ENCODE results near the gene NR2C2. TPM values are rescaled to one million over a fixed set of nuclear protein-coding genes. Genes with fewer than 3 reads are reported as not detected.

NR2C2 gene
- total RNA-seq, 1 experiment from 2014 or later, result 38.5 TPM

- H3K4me3 Mint-ChIP-seq, result no peak overlapping the region
- peaks cover 0 to 4% of the 10 kb centered on the region in 2 experiments; a peak in 1 of 5 replicates for H3K9me3 Mint-ChIP-seq
- peaks cover 4% of the 10 kb centered on the region; the same call in 1 of the 2 replicates for H3K79me2 ChIP-seq (ENCODE audit: insufficient read depth, low read length)
- H2BK20ac ChIP-seq (ENCODE audit: low read depth, low read length, poor library complexity, severe bottlenecking), result no peak overlapping the region
- no peak overlapping the region for H4K5ac ChIP-seq (ENCODE audit: insufficient read length, low read depth, low read length)
- no peaks in the 10 kb centered on the region for H3K79me1 ChIP-seq (ENCODE audit: insufficient read depth, low read depth, low read length, poor library complexity, severe bottlenecking)
- no CpG with 5 or more reads among the region's 5 CpGs for WGBS (ENCODE audit: extremely low coverage, insufficient read length, low lambda C conversion rate)
- H3K36me3 Mint-ChIP-seq (ENCODE audit: insufficient read depth in 1 of 3, low read depth in 3 of 3), result peaks cover 31 to 53% (median 41%) of the 10 kb centered on the region in 3 experiments
- no peaks in the 10 kb centered on the region for H4K20me1 ChIP-seq (ENCODE audit: control insufficient read depth, insufficient read depth, insufficient read length)
- DNase-seq, result no peak
- no peak overlapping the region for H3K56ac ChIP-seq (ENCODE audit: insufficient read length, low read depth, low read length)
- H3K27me3 ChIP-seq (ENCODE audit: insufficient read depth, low read length), result no peaks in the 10 kb centered on the region
- H3K4me1 ChIP-seq (ENCODE audit: insufficient read depth, low read length), result no peaks in the 10 kb centered on the region
- no peak overlapping the region for H3K9ac ChIP-seq (ENCODE audit: extremely low read depth, insufficient read length, low read length)
- TF ChIP-seq CTCF (conservative IDR thresholded peaks at IDR 0.05), result no peak
- no peak overlapping the region for H4K91ac ChIP-seq (ENCODE audit: insufficient read length, low read depth, low read length)
- no peak overlapping the region for H3K27ac Mint-ChIP-seq
- H2BK15ac ChIP-seq (ENCODE audit: low read depth, low read length), result no peak overlapping the region
- H3K14ac ChIP-seq (ENCODE audit: insufficient read depth, low read length), result no peak overlapping the region
- no peak overlapping the region for H2BK5ac ChIP-seq (ENCODE audit: insufficient read length, low read length)
- no peaks in the 10 kb centered on the region for H3K9me3 ChIP-seq (ENCODE audit: control insufficient read depth, low read depth, low read length)
- no peak overlapping the region for H3K18ac ChIP-seq (ENCODE audit: insufficient read length, low read depth, low read length)
- no peaks in the 10 kb centered on the region for H3K27me3 Mint-ChIP-seq (ENCODE audit: low read depth)
- H2BK12ac ChIP-seq (ENCODE audit: insufficient read length, low read depth, low read length), result no peak overlapping the region
- no peaks in the 10 kb centered on the region for H3K23me2 ChIP-seq (ENCODE audit: insufficient read length, low read depth, low read length, poor library complexity, severe bottlenecking)
- H3K27ac ChIP-seq (ENCODE audit: insufficient read length, low read depth, low read length), result no peak overlapping the region
- no peak overlapping the region for H2BK120ac ChIP-seq (ENCODE audit: low read depth, low read length, poor library complexity, severe bottlenecking)
- H3K4me1 Mint-ChIP-seq, result peaks cover 3% of the 10 kb centered on the region in 2 experiments; a peak in 3 of 4 replicates
- H3K4ac ChIP-seq (ENCODE audit: low read depth, low read length), result no peak overlapping the region
- H2AFZ ChIP-seq (ENCODE audit: low read length), result no peak overlapping the region
- H3K23ac ChIP-seq (ENCODE audit: insufficient read length, low read depth, low read length), result no peak overlapping the region
- no peak overlapping the region for H3K4me2 ChIP-seq (ENCODE audit: insufficient read depth, insufficient read length, low read length)
- H3T11ph ChIP-seq (ENCODE audit: low read length), result no peak overlapping the region
- H2AK5ac ChIP-seq (ENCODE audit: insufficient read length, low read length), result no peak overlapping the region
- no peak overlapping the region for H4K8ac ChIP-seq (replicated peaks; ENCODE audit: insufficient read length, low read depth, low read length)
Observed at GRCh38 chr3:14962762-14963161, 15.4 kb downstream of the NR2C2 start.

Data from H9 (cell line).